AG08396 (cell line): ENCODE results near the gene PIP5K1A.
A peak's percentile ranks its signal among the peaks of the same experiment; 100 is the strongest.
"Not testable (repeated sequence)": the region's sequence is repeated elsewhere in the genome, so short reads cannot be mapped to it uniquely, and the experiment has no call there.

Source experiments
- DNase-seq: peaks from one replicate; pipeline ENCODE4 v3.0.0; 2012; ENCODE audit warnings: low spot score, mixed read lengths

PIP5K1A gene

GRCh38 chr1:151254217-151255213, 56.2 kb downstream of the PIP5K1A start, which contains the start of gene PSMD4:
PSMD4 (plus strand) TSS chr1:151254734; CDS start chr1:151254783, 49 bp downstream.
- DNase-seq: peak; percentile 97

- peak; percentile 38 for DNase-seq
Measured at GRCh38 chr1:151255381-151255780, 57.0 kb downstream of the PIP5K1A start.

- DNase-seq: no peak
Measured at GRCh38 chr1:151259351-151259750, 61.0 kb downstream of the PIP5K1A start.

GRCh38 chr1:151265446-151266236, 67.3 kb downstream of the PIP5K1A start:
- no peak for DNase-seq

GRCh38 chr1:151266315-151266714, 68.0 kb downstream of the PIP5K1A start:
- no peak for DNase-seq

- DNase-seq: no peak
Measured at GRCh38 chr1:151266821-151267220, 68.5 kb downstream of the PIP5K1A start.

GRCh38 chr1:151267760-151268159, 69.4 kb downstream of the PIP5K1A start:
- no peak for DNase-seq

GRCh38 chr1:151273924-151274466, 75.6 kb downstream of the PIP5K1A start:
- no peak for DNase-seq

GRCh38 chr1:151275341-151275740, 77.0 kb downstream of the PIP5K1A start:
- not testable (repeated sequence) for DNase-seq

GRCh38 chr1:151277249-151277648, 78.9 kb downstream of the PIP5K1A start:
- DNase-seq: no peak

GRCh38 chr1:151281225-151281968, 83.0 kb downstream of the PIP5K1A start:
- peak; percentile 94 for DNase-seq

- DNase-seq: peak; percentile 99
Measured at GRCh38 chr1:151281969-151282882, 83.9 kb downstream of the PIP5K1A start, which contains the start of gene ZNF687. ZNF687 (plus strand) TSS chr1:151282299; CDS start chr1:151286292, 3,993 bp downstream.

- peak; percentile 27 for DNase-seq
Measured at GRCh38 chr1:151282883-151283725, 84.8 kb downstream of the PIP5K1A start.

GRCh38 chr1:151284013-151284577, 85.7 kb downstream of the PIP5K1A start:
- no peak for DNase-seq

GRCh38 chr1:151286619-151287340, 88.4 kb downstream of the PIP5K1A start:
- DNase-seq: no peak

GRCh38 chr1:151287341-151287699, 89.0 kb downstream of the PIP5K1A start:
- no peak for DNase-seq

GRCh38 chr1:151287767-151288500, 89.6 kb downstream of the PIP5K1A start:
- no peak for DNase-seq

- no peak for DNase-seq
Measured at GRCh38 chr1:151288502-151288901, 90.2 kb downstream of the PIP5K1A start.
